Mononuclear cell (primary cell): ENCODE data around the gene VPS33B. TPM values are rescaled to one million over a fixed set of nuclear protein-coding genes. Genes with fewer than 3 reads are reported as not detected.

Experiments
- H3K27me3 ChIP-seq: 2 replicates; pipeline ENCODE4 v1.6.0; 2011; ENCODE audit warnings: low read length, control low read depth; ENCODE audit not compliant: insufficient read depth
- H3K4me1 ChIP-seq: 2 replicates; pipeline ENCODE4 v1.5.1; 2011; ENCODE audit warnings: mild to moderate bottlenecking, low read length, control low read depth; ENCODE audit not compliant: insufficient read depth
- H3K4me3 ChIP-seq: 2 replicates; pipeline ENCODE4 v1.5.1; 2011; ENCODE audit warnings: mild to moderate bottlenecking, low read length, moderate library complexity
- H3K9me3 ChIP-seq: 2 replicates; pipeline ENCODE4 v1.5.1; 2011; ENCODE audit warnings: low read depth, mild to moderate bottlenecking, control low read depth, low read length
- total RNA-seq: library from RNA; depleted of rRNA; stranded (reverse); fragments of >200 nt; gene quantifications from one replicate; pipeline ENCODE4 v1.2.3, GENCODE V29; 2012

Gene VPS33B
- total RNA-seq, 1 donor: 9.1 TPM

DNA sequence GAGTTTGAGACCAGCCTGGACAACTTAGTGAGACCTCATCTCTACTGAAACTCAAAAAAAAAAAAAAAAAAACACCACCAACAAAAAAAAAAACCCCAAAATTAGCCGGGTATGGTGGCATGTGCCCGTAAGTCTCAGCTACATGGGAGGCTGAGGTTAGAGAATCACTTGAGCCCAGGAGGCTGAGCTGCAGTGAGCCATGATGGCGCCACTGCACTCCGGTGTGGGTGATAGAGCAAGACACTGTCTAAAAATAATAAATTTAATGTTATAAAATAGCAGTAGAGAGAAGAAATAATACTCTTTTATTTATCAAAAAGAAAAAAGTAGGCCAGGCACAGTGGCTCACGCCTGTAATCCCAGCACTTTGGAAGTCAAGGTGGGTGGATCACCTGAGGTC, 50.3 kb downstream of the VPS33B start:
- Histone ChIP-seq H3K4me1 (no peaks in the 10 kb centered on the region), H3K9me3 (no peaks in the 10 kb centered on the region), H3K27me3 (no peaks in the 10 kb centered on the region), H3K4me3 (no peak overlapping the region)

DNA sequence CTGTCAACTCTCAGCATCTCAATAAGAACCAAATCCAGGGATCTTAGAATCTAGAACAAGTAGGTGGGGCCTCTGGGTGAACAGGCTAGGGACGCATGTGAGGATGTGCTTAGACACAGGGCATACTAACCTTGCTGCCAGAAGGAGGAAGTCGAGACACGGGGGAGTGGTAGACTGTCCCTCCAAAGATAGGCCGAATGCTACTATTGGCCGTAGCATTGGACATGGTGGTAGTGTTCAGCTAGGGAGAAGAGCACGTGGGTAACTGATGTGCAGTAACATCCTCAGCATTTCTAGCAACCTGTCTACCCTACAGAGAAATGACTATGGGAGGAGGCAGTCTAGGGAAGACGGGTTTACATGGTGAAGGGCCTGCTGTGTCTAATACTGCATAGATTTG, 52.1 kb downstream of the VPS33B start:
- Histone ChIP-seq H3K4me3 (no peak overlapping the region), H3K4me1 (no peaks in the 10 kb centered on the region), H3K27me3 (no peaks in the 10 kb centered on the region), H3K9me3 (no peaks in the 10 kb centered on the region)

DNA sequence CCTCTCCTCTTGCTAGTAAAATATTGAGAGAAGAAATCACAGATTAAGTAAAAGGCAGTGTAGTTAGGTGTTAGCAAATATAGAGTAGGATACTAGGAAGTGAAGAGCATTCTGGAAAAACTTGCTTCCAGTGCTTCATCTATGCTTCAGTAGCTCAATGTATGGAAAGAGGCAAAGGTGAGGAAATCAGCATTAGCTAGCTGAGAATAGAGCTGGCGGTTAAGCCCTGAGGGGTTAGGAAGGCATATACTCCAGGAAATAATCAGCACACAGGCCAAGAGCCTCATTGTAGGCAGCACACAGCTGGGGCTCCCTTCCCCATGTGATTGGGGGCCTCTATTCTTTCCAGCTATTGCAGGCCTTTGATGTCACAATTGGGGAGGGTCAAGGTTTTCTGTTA, 54.0 kb downstream of the VPS33B start:
- Histone ChIP-seq H3K4me3 (no peak overlapping the region), H3K4me1 (no peaks in the 10 kb centered on the region)

DNA sequence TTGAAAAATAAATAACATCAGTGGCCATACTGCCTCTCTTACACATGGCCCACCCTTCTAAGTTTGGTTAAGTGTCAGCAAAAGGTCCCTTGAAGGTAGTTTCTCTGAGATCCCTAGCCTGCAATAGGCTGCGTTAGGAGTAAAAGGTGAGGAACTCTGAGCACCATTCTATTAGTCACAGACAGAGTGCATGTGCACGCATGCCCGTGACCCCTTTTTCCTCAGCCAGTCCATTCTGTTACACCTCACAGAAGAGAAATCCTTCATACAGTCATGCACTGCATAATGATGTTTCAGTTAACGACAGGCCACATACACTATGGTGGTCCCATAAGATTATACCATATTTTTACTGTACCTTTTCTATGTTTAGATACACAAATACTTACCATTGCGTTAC, 55.2 kb downstream of the VPS33B start:
- Histone ChIP-seq H3K9me3 (no peaks in the 10 kb centered on the region), H3K27me3 (no peaks in the 10 kb centered on the region), H3K4me3 (no peak overlapping the region), H3K4me1 (no peaks in the 10 kb centered on the region)

More for the DNA sequence above, 54.0 kb downstream of the VPS33B start:
- H3K27me3 ChIP-seq: no peaks in the 10 kb centered on the region
- no peaks in the 10 kb centered on the region for H3K9me3 ChIP-seq

DNA sequence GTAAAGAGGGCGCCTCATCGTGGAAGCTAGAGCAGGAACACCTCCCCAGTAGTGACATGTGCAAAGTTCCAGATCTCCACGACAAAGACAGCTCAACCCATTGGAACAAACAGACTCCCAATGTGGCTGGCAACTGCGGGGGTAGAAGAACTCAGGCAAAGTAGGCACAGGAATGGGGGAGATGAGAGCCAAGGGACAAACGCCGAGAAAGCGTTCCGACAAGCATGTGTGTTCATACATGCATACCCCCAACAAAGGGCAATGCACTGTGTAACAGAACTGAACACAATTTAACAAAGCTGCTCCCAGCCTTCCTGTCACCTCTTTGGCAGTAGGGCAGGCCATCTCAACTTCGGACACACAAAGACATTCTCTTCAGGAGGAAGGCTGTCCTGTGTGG, 56.1 kb downstream of the VPS33B start:
- no peaks in the 10 kb centered on the region for H3K4me1 ChIP-seq
- H3K4me3 ChIP-seq: no peak overlapping the region
- H3K27me3 ChIP-seq: no peaks in the 10 kb centered on the region
- no peaks in the 10 kb centered on the region for H3K9me3 ChIP-seq

DNA sequence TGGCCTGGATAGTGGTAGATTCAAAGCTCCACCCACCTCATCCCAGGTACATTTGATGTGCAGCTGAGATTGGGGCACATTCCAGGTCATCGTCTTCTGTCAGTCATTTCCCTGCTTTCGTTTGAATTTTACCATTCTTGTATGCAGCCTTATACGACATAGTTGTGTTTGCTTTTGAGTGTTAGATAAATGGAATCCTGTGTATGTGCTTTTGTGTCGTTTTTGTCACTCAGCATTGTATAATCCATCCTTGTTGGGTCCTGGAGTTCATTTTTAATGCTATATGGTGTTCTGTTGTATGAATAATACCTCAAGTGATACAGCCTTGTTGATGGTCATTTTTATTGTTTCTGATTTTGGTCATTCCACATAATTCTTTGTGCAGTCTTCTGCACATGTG, 60.4 kb downstream of the VPS33B start:
- no peak overlapping the region for H3K4me3 ChIP-seq
- no peaks in the 10 kb centered on the region for H3K27me3 ChIP-seq
- H3K4me1 ChIP-seq: no peaks in the 10 kb centered on the region
- H3K9me3 ChIP-seq: no peaks in the 10 kb centered on the region

DNA sequence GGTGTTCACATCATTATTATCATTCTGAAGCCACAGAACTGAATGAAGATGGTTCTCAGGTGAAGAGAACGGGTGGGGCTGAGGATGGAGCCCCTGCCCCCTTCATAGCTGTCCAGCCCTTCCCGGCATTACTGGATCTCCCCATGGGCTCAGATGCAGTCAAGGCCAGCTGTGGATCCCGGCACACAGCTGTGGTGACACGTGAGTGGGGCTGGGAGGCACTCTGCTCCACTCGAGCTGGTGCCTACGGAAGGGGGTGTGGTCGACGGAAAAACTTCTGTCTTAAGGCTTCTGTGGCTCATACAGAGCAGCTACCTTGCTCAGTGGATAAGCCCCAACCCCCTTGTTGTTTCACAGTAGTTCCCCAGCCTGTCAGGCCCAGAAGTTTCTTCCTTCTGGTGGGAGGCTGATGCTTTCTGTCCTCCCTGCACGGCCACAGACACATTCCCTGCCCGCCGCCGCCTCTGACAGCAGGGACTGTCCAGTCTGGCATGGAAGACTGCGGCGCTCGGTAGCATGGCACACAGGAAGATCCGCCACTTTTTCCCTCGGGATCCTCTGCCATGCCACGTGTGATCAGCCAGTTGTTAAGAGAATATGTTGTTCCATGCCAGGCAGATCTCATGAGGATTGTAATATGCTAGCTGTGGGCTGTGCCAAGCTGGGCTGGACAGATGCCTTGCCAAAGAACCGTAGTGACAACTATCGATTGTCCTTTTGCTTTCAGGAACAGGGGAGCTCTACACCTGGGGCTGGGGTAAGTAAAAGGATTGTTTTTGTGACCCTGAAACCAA, 61.9 kb downstream of the VPS33B start:
- Histone ChIP-seq H3K9me3 (no peaks in the 10 kb centered on the region), H3K27me3 (no peaks in the 10 kb centered on the region), H3K4me1 (peaks cover 12% of the 10 kb centered on the region), H3K4me3 (no peak overlapping the region)

DNA sequence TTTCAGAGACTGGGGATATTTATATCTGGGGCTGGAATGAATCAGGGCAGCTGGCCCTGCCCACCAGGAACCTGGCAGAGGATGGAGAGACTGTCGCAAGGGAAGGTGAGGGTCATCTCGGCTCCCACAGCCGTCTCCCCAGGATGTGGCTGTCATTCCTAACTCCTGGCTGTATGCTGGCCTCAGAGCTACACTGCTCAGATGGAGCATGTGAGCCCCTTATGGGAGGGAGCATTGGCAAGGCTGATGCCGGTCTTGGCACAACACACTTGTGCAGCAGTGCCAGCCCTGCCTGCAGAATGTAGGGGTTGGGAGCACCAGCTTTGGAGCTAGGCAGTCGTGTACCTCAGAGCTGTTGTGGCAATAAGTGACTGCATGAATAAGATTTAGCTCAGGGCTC, 62.5 kb downstream of the VPS33B start:
- no peak overlapping the region for H3K4me3 ChIP-seq
- H3K27me3 ChIP-seq: no peaks in the 10 kb centered on the region
- H3K4me1 ChIP-seq: peaks cover 18% of the 10 kb centered on the region
- H3K9me3 ChIP-seq: no peaks in the 10 kb centered on the region

DNA sequence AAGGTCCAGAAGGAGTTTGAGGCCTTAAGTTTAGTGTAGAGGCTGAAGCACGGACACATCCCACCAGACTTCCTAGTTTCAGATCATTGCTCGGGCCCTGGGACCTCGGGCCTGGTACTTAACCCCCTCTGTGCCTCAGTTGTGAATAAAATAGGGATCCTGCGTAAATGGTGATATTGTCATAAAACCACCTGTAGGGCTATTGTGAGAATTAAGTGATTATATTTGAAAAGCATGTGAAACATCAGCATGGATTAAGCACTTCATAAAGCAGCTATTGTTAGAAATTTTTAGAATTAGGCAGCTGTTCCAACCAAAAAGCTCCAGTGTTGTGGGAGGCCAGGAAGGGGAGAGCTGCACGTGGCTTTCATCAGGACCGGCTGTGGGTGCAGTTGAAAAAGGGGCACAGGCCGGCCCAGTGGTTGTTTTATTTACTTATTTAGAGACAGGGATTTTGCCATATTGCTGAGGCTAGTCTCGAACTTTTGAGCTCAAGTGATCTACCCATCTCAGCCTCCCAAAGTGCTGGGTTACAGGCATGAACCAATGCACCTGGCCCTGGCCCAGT, 63.3 kb downstream of the VPS33B start:
- H3K4me3 ChIP-seq: no peak overlapping the region
- H3K4me1 ChIP-seq: peaks cover 23% of the 10 kb centered on the region
- H3K27me3 ChIP-seq: no peaks in the 10 kb centered on the region
- no peaks in the 10 kb centered on the region for H3K9me3 ChIP-seq

DNA sequence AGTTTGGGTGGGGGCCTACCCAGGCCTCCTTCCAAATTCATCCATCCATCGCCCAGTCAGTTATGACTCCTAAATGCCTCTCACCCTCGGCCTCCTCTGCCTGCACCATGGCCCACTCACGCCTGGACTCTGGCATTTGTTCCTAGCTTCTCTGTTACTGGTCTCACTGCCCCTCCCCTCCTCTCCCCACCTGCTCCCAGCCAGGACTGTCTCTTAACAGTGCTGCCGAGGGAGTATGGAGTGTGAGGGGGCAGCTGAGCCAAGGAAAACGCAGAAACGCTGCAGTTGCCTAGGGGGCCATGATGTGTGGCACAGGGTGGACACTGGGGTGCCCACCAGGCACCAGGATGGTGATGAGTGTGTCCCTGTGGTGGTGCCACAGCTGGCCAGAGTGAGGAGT, 64.6 kb downstream of the VPS33B start:
- H3K9me3 ChIP-seq: no peaks in the 10 kb centered on the region
- H3K4me3 ChIP-seq: no peak overlapping the region
- H3K27me3 ChIP-seq: no peaks in the 10 kb centered on the region
- H3K4me1 ChIP-seq: peaks cover 24% of the 10 kb centered on the region

DNA sequence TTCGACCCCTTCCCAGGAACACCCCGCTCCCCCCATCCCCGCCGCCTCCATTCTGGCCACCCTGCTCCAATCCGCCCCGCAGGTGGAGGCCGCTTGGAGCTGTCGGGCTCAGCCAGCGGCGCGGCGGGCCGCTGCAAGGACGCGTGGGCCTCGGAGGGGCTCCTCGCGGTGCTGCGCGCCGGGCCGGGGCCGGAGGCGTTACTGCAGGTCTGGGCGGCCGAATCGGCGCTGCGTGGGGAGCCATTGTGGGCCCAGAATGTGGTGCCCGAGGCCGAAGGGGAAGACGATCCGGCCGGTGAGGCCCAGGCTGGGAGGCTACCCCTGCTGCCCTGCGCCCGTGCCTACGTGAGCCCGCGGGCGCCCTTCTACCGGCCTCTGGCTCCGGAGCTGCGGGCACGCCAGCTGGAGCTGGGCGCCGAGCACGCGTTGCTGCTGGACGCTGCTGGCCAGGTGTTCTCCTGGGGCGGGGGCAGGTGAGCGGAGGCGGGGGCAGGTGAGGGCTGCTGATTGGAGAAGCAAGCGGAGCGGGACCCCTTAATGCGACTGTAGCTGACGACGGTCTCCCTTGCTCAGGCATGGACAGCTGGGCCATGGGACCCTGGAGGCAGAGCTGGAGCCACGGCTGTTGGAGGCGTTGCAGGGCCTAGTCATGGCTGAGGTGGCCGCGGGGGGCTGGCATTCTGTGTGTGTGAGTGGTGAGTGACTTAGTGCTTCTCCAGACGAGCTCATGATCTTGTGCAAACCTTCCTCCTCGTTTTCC, 65.2 kb downstream of the VPS33B start:
- no peak overlapping the region for H3K4me3 ChIP-seq

DNA sequence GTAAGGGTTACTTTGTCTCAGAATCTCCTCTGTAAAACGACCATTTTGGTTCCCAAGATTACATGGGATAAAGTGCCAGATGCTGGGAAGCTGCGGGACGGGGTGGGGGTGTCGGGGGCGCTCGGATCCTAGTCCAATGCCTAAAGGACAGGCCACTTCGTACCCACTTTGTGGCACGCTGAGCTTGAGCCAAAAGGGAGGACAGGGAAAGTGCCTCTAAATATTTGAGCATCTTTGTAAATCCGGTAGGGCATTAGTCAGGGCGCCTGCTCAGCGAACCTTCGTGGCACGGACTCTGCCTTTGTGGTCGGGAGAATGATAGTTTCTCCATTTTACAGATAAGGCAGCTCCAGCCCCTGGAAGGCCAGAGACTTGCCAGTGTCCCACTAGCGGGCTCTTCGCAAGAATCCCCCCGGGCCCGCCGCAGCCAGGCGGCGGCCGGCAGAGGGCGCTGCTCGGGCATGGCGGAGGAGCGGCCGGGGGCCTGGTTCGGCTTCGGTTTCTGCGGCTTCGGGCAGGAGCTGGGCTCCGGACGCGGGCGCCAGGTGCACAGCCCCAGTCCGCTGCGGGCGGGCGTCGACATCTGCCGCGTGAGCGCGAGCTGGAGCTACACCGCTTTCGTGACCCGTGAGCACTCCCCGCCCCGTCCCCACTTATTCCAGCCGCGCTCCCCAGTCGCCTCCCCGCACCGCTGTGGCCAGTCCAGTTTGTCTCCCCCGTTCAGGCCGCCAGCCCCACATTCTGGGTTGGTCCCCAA, 65.9 kb downstream of the VPS33B start:
- peak overlapping the region; percentile 30 for H3K4me3 ChIP-seq
- H3K4me1 ChIP-seq: peaks cover 24% of the 10 kb centered on the region
- H3K9me3 ChIP-seq: no peaks in the 10 kb centered on the region
- H3K27me3 ChIP-seq: no peaks in the 10 kb centered on the region

More for the DNA sequence above, 65.2 kb downstream of the VPS33B start:
- no peaks in the 10 kb centered on the region for H3K9me3 ChIP-seq
- no peaks in the 10 kb centered on the region for H3K27me3 ChIP-seq
- H3K4me1 ChIP-seq: peaks cover 24% of the 10 kb centered on the region

DNA sequence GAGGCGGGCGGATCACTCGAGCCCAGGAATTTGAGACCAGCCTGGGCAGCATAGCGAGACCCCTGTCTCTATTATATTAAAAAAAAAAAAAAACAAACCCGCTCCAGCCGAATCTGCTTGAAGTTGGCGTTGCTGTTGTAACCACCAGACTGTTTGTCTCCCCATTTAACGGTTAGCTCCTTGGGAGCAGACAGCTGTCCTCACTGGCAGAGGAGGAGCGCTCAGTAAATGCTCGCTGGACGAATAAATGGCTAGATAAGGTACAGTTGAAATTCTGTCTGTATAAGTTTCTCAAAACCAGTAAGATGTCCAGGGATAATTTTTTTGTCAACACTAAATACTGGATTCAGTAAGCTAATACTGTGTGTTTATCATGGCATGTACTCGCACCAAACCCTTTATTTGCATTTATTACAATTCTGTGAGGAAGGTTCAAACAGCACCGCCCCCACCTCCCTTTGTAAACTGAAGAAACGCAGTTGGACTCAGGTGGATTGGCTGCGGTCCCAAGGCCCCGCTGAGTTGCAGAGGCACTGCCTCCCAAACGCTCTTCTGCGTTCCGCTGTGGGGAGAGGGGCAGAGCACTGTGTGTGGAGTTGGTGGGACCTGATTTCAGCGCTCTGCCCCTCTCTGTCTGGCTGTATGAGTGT, 66.6 kb downstream of the VPS33B start:
- H3K4me1 ChIP-seq: peaks cover 24% of the 10 kb centered on the region
- no peaks in the 10 kb centered on the region for H3K9me3 ChIP-seq
- H3K4me3 ChIP-seq: peak overlapping the region; percentile 93
- no peaks in the 10 kb centered on the region for H3K27me3 ChIP-seq

DNA sequence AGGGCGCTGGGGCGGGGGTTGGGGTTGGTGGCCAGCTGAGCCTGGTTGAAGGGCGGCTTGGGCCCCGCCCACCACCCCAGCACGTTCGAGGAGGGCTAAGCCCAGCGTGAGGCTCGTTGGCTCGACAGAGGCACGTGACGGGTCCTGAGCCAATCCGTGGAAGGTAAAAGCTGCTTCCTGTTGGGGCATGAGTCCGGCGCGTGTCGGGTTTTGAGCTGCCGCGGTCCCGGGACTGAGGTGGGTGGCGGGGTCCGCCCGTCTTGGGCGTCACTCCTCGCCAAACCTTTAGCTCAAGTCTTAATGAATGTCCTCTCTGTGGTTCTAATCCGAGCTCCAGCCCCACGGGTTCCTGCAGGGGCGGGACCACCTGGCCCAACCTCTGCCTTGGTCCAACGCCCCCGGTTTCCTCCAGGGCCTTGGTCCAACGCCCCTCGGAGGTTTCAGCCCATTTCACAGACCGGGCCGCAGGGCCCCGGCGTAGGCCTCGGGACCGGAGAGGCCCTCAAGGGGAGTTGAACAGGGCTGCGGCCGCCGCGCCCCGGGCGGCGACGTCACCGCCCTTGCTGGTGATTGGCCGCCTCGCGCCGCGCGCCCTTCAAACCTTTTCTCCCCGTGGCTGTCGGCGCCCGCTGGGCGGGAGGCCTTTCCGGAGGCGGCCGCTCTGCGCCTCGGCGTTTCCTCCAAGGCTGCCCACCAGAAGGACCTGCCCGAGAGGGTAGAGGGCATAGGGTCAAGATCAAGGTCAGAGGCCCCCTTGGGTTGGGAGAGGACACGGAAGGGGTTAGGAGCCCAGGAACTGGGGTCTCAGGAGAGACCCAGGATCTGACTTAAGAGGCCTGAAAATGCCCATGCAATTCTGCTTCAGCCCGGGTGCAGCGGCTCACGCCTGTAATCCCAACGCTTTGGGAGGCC, 67.4 kb downstream of the VPS33B start, which contains the start of gene RCCD1:
TSS of gene RCCD1 (plus strand) at position 173 of the 912 bp plus-strand sequence. CDS start 1,851 bp downstream, outside the sequence.
- Histone ChIP-seq H3K4me1 (peaks cover 24% of the 10 kb centered on the region), H3K9me3 (no peaks in the 10 kb centered on the region)

More for the DNA sequence above, 67.4 kb downstream of the VPS33B start, which contains the start of gene RCCD1:
- H3K4me3 ChIP-seq: peak within 1 kb of the TSS; percentile 93
- H3K27me3 ChIP-seq: no peaks in the 10 kb centered on the region
